HG02588 (cell line): Measurements from ENCODE around the gene PIM1.
A peak's percentile ranks its signal among the peaks of the same experiment; 100 is the strongest.
"Not testable (repeated sequence)": the region's sequence is repeated elsewhere in the genome, so short reads cannot be mapped to it uniquely, and the experiment has no call there.

Experiments used
- ATAC-seq: cut with Tn5 transposase; IDR thresholded peaks from one replicate; pipeline ENCODE4 v1.9.1; 2021; ENCODE audit warnings: mild to moderate bottlenecking, moderate library complexity; ENCODE audit not compliant: unreplicated experiment

PIM1 gene

DNA sequence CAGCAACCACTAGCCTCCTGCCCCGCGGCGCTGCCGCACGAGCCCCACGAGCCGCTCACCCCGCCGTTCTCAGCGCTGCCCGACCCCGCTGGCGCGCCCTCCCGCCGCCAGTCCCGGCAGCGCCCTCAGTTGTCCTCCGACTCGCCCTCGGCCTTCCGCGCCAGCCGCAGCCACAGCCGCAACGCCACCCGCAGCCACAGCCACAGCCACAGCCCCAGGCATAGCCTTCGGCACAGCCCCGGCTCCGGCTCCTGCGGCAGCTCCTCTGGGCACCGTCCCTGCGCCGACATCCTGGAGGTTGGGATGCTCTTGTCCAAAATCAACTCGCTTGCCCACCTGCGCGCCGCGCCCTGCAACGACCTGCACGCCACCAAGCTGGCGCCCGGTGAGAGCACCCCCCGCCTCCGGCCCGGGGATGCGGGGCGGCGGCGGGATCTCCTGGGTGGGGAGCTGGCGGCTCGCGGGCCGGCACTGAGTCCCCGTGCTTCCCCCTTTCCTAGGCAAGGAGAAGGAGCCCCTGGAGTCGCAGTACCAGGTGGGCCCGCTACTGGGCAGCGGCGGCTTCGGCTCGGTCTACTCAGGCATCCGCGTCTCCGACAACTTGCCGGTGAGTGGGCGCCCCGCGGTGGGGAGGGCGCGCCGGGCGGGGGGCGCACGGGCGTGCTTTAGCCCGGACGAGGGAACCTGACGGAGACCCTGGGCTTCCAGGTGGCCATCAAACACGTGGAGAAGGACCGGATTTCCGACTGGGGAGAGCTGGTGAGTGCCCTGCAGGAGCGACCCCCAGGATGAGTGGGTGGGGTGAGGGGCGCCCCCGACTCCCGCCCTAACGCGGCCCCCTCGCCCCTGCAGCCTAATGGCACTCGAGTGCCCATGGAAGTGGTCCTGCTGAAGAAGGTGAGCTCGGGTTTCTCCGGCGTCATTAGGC lies 585 bp downstream of the PIM1 start:
- ATAC-seq, result peak; percentile 33

DNA sequence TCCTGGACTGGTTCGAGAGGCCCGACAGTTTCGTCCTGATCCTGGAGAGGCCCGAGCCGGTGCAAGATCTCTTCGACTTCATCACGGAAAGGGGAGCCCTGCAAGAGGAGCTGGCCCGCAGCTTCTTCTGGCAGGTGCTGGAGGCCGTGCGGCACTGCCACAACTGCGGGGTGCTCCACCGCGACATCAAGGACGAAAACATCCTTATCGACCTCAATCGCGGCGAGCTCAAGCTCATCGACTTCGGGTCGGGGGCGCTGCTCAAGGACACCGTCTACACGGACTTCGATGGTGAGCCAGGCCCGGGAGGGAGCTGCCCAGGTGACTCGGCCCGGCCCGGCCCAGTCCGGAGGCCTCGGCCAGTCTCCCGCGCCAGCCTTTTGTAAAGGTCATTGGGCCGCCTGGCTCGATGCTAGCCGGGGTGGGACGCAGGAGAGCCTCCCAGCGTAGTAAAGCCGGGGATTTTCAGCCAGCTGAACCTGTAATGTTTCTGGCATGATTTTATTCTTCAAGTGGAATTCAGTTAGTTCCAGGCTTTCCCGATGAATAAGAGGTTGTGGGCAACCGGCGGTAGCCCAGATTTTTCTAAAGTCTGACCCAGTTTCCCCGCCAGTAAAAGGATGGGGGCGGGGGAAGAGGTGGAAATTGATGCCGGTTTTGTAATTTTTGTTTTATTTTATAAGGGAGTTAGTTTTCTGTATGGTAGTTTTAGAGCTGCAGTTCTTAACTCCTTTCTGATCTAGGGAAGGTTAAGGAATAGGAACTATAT lies 1.4 kb downstream of the PIM1 start:
- no peak for ATAC-seq

DNA sequence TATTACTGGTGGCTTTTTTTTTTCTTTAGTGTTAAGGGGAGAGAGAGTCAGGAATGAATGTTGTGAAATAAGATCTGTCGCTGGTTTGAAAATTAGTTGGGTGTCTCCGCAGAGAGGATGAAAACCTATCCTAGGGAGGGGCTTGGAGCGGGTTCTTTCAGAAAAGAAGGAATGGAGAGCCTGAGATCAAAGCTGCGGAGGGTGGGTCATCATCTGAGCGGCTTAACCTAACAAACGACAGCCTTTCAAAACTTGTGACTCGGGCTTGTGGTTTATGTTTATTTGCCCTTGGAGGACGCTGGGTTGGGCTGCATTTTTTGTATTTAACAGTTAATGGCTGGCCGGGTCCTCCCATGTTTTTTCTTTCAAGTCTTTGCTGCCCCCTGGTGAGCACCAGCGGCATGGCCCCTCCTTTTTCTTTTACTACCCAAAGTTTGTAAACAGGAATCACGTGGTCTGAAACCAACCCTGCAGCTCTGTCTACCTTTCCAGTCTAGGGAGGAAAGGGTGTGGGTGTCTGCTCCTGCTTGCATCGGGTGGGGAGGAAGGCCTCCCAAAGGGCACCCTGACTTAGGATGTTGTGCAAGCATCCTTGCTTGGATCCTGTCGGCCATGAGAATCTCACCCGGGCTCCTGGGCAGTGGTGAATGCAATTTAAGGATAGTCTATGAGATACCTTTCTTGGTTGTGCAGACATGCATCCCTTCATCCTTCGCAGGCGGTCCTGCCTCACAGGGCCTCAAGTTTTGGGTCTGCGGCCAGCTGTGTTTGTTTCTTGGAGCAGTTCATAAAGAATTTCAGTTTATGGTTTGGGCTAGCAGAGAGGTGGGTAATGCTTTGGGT lies 2.2 kb downstream of the PIM1 start:
- no peak for ATAC-seq

DNA sequence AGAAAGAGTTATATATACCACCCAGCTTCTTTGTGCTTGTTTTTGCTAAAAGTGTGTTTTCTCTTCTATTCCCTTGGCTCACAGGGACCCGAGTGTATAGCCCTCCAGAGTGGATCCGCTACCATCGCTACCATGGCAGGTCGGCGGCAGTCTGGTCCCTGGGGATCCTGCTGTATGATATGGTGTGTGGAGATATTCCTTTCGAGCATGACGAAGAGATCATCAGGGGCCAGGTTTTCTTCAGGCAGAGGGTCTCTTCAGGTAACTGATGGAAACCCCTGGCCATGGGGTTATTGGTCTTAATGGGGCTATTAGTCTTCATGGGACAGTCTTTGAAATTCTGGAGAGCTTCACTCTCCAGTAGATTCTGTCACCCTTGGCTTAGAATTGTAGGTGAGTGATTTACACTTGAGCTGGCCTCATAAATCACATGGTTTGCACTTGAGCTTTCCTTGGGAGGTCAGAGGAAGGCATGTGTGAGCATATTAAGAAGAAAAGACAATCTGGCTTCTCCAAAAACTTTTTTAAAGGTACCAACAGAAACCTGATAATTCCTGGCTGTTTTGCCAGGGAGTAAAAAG lies 3.0 kb downstream of the PIM1 start:
- ATAC-seq, result no peak

DNA sequence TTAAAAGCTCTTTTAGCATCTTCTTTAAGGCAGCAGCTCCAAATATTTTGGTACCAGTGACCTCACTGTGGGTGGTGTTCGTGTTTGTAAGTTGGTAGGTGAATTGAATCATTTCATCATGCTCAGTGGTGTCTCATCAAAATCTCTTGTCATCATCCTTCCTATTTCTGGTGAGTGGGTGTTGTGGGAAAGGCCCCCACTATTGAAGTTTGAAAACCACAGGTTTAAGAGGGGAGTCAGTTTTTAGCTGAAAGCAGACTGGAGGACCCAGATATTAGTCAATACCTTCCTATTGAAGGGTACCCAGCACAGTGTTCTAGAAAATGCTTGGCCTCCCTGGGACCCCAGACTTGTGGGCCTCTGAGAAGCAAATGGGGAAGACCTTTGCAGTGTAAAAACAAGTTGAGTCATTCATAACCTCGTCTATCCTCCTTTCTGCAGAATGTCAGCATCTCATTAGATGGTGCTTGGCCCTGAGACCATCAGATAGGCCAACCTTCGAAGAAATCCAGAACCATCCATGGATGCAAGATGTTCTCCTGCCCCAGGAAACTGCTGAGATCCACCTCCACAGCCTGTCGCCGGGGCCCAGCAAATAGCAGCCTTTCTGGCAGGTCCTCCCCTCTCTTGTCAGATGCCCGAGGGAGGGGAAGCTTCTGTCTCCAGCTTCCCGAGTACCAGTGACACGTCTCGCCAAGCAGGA lies 3.7 kb downstream of the PIM1 start:
- ATAC-seq, result no peak

DNA sequence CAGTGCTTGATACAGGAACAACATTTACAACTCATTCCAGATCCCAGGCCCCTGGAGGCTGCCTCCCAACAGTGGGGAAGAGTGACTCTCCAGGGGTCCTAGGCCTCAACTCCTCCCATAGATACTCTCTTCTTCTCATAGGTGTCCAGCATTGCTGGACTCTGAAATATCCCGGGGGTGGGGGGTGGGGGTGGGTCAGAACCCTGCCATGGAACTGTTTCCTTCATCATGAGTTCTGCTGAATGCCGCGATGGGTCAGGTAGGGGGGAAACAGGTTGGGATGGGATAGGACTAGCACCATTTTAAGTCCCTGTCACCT lies 4.2 kb downstream of the PIM1 start:
- ATAC-seq, result no peak

DNA sequence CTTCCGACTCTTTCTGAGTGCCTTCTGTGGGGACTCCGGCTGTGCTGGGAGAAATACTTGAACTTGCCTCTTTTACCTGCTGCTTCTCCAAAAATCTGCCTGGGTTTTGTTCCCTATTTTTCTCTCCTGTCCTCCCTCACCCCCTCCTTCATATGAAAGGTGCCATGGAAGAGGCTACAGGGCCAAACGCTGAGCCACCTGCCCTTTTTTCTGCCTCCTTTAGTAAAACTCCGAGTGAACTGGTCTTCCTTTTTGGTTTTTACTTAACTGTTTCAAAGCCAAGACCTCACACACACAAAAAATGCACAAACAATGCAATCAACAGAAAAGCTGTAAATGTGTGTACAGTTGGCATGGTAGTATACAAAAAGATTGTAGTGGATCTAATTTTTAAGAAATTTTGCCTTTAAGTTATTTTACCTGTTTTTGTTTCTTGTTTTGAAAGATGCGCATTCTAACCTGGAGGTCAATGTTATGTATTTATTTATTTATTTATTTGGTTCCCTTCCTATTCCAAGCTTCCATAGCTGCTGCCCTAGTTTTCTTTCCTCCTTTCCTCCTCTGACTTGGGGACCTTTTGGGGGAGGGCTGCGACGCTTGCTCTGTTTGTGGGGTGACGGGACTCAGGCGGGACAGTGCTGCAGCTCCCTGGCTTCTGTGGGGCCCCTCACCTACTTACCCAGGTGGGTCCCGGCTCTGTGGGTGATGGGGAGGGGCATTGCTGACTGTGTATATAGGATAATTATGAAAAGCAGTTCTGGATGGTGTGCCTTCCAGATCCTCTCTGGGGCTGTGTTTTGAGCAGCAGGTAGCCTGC lies 4.8 kb downstream of the PIM1 start:
- ATAC-seq, result no peak

DNA sequence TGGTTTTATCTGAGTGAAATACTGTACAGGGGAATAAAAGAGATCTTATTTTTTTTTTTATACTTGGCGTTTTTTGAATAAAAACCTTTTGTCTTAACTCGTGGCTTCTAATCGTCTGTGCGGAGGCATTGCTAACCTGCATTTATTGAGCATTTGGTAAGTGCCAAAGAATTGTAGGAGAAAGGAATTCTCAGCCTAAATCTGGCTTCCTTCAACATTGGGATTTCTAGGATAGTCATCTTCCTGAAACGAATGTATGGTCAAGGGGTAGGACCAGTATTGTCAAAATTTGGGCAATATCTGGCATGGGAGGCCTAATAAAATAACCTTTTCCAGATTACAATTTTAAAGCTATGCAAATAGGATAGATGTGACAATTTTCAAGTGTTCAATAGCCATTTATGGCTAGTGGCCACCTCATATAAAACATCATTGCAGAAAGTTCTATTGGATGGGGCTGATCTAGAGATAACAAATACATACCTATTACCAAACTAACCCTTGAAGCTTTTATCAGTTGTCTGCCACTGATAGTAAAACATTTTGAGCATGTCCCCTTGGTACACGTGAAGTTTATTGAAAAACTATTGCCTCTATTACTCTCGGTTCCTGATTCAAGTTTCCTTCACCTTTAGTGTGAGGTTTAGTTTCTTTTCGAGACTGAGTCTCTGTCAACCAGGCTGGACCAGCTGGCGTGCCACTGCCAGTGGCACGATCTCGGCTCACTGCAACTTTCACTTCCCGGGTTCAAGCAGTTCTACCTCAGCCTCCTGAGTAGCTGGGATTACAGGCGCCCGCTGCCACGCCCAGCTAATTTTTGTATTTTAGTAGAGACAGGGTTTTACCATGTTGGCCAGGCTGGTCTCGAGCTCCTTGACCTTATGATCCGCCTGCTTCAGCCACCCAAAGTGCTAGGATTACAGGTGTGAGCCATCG lies 5.6 kb downstream of the PIM1 start:
- ATAC-seq, result no peak

DNA sequence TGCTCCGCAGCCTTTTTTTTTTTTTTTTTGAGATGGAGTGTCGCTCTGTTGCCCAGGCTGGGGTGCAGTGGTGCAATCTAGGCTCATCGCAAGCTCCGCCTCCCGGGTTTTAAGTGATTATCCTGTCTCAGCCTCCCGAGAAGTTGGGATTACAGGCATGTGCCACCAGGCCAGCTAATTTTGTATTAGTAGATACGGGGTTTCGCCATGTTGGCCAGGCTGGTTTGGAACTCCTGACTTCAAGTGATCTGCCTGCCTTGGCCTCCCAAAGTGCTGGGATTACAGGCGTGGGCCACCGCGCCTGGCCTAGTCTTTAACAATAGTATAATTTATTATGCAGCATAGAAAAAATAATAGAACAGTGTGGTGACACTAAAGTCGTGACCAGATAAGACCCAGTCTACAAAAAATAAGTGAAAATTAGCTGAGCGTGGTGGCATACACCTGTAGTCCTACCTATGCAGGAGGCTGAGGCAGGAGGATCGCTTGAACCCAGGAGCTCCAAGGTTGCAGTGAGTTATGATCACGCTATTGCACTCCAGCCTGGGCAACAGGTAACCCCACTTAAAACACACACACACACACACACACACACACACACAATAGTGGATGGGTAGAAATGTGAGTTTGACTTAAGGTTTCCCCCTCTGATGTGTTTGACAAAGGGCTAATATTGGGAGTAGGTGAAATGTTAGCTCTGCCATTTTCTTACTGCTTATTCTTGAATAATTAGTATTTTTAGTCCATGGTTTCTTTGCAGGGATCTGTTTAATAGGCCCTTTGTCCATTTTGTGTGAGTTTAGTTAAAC lies 6.5 kb downstream of the PIM1 start:
- no peak for ATAC-seq

DNA sequence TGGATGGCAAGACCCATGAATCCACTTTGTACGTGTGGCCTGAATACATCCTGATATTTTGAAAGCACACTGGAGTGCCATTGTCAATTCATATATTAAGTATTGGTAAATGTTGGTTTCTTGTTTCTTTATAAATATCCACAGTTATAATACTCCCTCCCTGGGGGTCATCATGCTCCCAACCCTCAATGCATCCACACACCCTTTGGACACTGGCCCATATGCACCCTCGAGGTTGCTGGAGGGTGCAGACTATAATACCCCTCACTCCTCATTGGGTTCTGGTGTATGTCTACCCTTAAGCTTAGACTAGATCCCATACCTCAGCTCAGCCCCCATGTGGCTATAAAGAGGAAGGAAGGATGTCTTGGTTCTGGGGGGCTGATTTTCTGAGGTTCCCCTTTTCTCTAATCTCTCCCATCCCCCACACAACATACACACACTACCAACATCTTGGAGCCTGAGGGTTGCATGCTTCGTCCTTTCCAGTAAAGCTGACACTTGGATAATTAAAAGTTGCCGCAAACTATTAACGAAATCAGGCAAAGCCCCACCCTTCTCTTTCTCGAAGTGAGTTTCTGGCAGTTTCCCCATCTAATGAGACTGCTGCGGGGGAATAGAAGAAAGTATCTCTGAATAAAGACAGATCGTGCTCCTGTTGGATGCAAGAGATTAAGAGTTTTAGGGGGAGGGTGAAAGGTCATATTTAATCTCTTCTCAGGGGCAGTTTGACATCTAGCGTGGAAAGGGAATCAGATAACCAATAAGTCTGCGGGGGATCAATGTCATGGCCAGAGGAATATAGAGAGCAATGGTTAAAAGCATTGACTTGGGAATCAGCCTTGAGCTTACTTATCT lies 7.4 kb downstream of the PIM1 start:
- no peak for ATAC-seq

DNA sequence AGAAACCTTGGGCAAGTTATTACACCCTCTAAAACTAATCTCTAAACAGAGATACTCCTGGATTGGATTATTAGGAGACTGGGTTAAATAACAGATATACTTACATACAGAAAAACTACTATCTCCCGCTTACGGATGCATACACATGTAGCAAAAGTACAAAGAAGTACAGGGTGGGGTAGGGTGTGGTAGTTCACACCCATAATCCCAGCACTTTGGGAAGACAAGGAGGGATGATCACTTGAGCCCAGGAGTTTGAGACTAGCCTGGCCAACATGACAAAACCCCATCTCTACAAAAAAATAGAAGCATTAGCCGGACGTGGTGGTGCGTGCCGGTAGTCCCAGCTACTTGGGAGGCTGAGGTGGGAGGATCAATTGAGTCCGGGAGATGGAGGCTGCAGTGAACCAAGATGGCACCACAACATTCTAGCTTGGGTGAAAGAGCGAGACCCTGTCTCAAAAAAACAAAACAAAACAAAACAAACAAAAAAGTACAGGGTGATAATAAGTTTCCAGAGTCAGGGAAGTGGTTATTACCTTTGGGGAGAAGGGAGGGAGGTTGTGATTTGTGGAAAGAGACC lies 8.1 kb downstream of the PIM1 start:
- no peak for ATAC-seq

DNA sequence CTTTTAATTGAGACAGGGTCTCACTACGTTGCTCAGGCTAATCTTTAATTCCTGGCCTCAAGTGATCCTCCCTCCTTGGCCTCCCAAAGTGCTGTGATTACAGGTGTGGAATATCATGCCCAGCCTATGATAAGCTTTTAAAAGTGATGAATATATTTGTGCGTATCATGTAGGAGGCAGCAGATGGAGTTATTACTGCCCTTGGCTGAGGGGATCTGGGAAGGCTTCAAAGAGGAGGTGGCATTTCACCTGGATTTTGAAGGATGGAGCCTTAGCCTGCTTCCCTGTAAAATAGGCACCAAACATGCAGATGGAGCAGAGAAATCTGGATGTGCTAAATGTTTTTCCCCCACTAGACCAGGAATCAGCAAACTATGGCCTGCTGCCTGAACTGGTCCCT lies 10.1 kb downstream of the PIM1 start:
- no peak for ATAC-seq

DNA sequence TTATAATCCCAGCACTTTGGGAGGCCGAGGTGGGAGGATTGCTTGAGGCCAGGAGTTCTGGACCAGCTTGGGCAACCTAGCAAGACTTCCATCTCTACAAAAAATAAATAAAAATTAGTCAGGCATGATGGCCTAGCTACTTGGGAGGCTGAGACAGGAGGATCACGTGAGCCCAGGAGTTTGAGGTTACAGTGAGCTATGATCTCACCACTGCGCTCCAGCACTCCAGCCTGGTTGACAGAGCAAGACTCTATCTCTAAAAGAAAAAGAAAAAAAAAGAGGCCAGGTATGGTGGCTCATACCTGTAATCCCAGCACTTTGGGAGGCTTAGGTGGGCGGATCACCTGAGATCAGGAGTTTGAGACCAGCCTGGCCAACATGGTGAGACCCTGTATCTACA lies 10.7 kb downstream of the PIM1 start:
- ATAC-seq, result not testable (repeated sequence)

DNA sequence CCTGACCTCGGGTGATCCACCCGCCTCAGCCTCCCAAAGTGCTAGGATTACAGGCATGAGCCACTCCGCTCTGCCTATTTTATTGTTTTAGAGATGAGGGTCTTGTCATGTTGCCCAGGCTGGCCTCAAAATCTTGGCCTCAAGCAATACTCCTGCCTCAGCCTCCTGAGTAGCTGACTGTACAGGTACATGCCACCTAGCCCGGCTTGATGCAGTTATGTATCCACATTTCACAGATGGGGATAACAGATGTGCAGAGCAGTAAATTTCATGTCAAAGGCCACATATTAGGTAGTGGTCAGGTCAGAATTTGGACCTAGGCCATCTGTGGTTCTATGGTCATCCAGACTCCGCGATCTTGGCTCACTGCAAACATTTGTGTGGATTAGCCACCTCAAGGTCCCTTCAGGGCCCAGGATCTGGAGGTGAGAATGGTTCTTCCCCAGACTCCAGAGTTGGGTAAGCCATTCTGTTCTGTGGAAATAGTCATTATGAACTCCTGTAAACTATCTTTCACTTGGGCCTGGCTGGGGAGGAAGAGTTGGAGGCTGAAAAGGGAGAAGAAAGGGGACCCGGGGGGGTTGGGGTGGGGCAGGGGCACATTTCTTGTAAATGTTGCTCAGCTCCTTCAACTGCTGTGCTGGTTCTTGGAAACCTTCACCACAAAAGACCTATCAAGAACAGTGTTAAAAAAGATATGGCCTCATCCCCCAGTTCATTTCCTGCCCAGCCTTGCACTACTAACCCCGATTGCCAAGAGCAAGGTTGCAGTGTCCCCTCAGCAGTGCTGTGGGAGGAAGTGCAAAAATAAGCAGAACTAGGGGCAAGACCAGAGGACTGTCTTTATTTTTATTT lies 13.0 kb downstream of the PIM1 start:
- ATAC-seq, result no peak

DNA sequence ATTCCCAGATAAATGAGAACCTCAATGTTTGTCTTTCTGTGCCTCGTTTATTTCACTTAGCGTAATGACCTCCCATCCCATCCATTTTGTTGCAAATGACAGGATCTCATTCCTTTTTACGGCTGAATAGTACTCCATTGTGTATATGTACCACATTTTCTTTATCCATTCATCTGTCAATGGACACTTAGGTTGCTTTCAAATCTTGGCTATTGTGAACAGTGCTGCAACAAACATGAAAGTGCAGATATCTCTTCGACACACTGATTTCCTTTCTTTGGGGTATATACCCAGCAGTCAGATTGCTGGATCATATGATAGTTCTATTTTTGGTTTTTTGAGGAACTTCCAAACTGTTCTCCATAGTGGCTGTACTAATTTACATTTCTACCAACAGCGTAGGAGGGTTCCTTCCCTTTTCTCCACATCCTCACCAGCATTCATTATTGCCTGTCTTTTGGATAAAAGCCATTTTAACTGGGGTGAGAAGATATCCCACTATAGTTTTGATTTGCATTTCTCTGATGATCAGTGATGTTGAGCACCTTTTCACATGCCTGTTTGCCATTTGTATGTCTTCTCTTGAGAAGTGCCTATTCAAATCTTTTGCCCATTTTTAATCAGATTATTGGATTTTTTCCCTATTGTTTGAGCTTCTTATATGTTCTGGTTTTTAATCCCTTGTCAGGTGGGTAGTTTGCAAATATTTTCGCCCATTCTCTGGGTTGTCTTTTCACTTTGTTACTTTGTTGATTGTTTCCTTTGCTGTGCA lies 16.2 kb downstream of the PIM1 start:
- ATAC-seq, result not testable (repeated sequence)
